Right renal pelvis (tissue), 4 donors: Measurements from ENCODE around the gene PDE4DIP. TPM values are rescaled to one million over a fixed set of nuclear protein-coding genes. Genes with fewer than 3 reads are reported as not detected.
"Not testable (repeated sequence)": the region's sequence is repeated elsewhere in the genome, so short reads cannot be mapped to it uniquely, and the experiment has no call there.

ENCODE experiments used
- DNase-seq, 4 donors: peaks; one replicate each; pipeline ENCODE4 v3.0.0-alpha.2; 2013; ENCODE audit warnings: low read depth in 4 of 4, low spot score in 3 of 4, missing footprints in 1 of 4
- polyA plus RNA-seq, 4 donors: library from polyadenylated mRNA; unstranded; fragments of 120-200 nt; gene quantifications; one replicate each; pipeline ENCODE4 v1.2.1, GENCODE V29; 2013; ENCODE audit not compliant: insufficient read length in 4 of 4

PDE4DIP gene
- polyA plus RNA-seq, 4 donors = 86.4 to 124 (median 109) TPM

DNA sequence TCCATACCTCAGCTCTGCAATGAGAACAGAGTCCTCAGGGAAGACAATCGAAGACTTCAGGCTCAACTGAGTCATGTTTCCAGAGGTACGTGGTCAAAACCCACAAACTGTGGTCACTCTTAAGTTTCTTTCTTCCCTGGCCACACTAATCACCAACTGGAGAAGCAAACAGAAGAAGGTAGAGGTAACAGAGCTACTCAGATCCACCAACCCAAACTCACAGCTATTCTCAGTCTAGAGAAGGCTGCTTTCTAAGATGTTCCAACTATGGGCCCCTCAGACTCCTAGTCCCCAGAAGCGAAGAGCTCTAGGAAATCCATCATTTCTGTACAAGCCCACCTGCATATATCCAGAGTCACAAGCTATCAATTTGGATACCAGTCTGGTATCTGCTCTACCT lies 174.3 kb downstream of the PDE4DIP start:
- not testable (repeated sequence) for DNase-seq

DNA sequence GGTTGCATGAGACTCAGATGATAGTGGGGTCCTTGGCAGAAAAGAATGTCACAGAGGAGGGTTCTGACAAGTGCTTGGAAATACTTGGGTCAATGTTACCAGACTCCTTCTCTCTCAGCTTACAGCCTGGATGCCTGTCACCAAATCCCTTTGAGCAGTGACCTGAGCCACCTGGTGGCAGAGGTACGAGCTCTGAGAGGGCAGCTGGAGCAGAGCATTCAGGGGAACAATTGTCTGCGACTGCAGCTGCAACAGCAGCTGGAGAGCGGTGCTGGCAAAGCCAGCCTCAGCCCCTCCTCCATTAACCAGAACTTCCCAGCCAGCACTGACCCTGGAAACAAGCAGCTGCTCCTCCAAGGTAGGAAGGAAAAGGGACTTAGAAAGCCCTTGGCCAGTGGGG lies 180.1 kb downstream of the PDE4DIP start:
- DNase-seq = not testable (repeated sequence)

DNA sequence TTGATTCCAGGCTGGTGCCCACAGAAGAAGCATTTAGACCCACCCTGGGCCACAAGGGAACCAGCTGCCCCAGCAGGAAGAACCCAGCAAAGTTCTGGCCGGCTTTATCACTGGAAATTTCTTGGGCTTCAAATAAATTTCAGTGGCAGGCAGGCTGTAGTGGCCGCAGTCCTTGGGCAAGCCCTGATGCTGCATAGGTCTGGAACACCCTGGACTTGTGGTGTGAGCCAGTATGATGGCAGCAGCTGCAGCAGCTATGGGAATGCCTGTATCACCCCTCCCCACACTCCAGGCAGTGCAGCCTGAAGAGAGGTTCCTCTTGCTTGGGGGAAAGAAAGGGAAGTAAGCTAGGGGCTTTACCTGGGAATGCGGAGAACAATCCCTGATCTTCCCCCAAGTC lies 189.7 kb downstream of the PDE4DIP start:
- not testable (repeated sequence) for DNase-seq

DNA sequence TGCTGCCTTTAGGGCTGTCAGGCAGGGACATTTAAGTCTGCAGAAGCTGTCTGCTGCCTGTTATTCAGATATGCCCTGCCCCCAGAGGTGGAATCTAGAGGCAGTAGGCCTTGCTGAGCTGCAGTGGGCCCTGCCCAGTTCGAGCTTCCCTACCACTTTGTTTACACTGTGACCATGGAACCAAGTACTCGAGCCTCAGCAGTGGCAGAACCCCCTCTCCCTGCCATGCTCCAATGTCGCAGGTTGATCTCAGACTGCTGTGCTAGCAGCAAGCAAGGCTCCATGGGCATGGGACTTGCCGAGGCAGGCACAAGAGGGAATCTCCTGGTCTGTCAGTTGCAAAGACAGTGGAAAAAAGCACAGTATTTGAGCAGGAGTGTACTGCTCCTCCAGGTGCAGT lies 198.8 kb downstream of the PDE4DIP start:
- not testable (repeated sequence) for DNase-seq

DNA sequence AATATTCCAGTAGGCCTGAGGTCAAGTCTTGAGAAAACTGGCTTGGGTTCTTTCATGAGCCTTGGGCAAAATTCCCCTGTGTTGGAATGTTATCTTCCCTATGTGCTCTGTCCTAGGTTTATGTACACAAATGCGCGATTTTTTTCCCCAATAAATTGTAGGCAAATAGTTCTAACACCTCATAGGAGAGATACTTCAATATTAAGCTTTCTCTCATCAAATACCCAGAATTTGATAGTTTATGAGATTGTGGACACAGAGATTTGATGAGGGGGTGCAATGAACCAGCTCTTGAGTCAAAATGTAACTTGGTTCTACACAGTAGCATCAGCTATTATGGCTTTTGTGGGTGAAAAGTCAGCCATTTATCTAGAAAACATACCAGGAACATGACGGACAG lies 220.4 kb downstream of the PDE4DIP start:
- DNase-seq = not testable (repeated sequence)

DNA sequence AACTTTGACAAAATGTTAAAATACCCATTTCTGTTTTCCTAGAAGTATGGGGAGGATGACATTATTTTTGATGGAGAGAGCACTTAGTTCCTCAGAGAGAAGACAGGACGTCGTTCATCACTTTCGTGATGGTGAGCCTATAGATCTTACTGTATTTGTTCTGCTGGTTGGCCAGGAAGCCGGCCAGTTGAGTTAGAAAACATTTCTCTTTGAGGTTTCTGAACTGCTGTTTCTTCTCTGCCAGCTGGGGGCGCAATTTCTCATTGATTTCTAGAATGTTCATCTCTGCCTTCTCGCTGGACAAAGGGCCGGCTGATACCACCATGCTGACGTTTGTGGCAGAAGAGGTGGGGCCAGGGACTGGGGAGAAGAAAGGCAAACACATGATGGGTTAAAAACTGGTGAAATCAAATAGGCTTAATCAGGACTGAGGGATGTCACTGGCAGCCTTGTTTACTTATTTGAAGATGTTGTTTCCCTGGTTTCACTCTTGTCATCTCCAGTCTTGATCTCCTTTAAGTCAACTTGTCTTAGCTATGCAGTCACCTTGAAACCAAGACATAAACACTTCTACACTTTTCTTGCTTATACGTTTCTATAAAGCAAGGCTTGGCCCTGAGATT lies 231.4 kb downstream of the PDE4DIP start:
- DNase-seq = not testable (repeated sequence)

Other genes with a start within 250 kb of the PDE4DIP start
- 10 to 100 TPM; 27.8 to 32.2 (median 29.3) TPM for gene NBPF14, start 248.4 kb upstream of the PDE4DIP start, polyA plus RNA-seq
- 1 to 10 TPM in 3 of 4 donors, under 1 TPM in 1; 0.71 to 3.5 (median 1.4) TPM for gene NUDT4B, start 95.7 kb upstream of the PDE4DIP start, polyA plus RNA-seq